ENCODE data around the gene SLC25A1.

DNA sequence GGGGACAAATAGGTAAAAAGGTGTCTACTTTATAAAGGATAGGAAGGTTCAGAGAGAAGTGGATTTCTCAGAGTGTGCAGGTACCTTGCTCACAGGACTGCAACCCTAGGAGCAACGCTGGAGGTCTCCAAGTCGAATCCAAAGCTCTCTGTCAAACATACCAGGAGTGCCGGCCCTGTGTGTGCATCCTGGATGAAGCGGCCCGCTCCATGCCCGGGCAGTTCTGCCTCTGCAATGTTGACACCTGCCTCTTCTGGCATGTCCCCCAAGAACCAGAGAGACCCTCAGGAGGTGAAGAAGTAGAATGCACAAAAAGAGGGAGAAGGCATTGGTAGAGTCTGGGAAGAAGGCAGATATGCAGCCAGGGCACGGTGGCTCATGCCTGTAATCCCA lies 50.5 kb downstream of the SLC25A1 start:
- TF ChIP-seq EZH2 (IDR thresholded peaks at IDR 0.05; ENCODE audit: borderline replicate concordance): no peak
- TF ChIP-seq, protein P1, sequence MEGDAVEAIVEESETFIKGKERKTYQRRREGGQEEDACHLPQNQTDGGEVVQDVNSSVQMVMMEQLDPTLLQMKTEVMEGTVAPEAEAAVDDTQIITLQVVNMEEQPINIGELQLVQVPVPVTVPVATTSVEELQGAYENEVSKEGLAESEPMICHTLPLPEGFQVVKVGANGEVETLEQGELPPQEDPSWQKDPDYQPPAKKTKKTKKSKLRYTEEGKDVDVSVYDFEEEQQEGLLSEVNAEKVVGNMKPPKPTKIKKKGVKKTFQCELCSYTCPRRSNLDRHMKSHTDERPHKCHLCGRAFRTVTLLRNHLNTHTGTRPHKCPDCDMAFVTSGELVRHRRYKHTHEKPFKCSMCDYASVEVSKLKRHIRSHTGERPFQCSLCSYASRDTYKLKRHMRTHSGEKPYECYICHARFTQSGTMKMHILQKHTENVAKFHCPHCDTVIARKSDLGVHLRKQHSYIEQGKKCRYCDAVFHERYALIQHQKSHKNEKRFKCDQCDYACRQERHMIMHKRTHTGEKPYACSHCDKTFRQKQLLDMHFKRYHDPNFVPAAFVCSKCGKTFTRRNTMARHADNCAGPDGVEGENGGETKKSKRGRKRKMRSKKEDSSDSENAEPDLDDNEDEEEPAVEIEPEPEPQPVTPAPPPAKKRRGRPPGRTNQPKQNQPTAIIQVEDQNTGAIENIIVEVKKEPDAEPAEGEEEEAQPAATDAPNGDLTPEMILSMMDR (IDR thresholded peaks at IDR 0.05; ENCODE audit: poor library complexity): no peak
